ENCODE results near the gene HOXB7. TPM values are rescaled to one million over a fixed set of nuclear protein-coding genes. Genes with fewer than 3 reads are reported as not detected.

HOXB7 gene
- total RNA-seq, 1 experiment from 2014 or later, result not detected

GRCh38 chr17:48601539-48602425 is 9.0 kb downstream of the HOXB7 start:
- Histone ChIP-seq H3K56ac (ENCODE audit: insufficient read length, low read depth, low read length) (no peak overlapping the region), H3K9ac (ENCODE audit: extremely low read depth, insufficient read length, low read length) (no peak overlapping the region), H3K9me3 (ENCODE audit: control insufficient read depth, low read depth, low read length) (no peaks in the 10 kb centered on the region), H4K8ac (replicated peaks; ENCODE audit: insufficient read length, low read depth, low read length) (no peak overlapping the region), H2BK20ac (ENCODE audit: low read depth, low read length, poor library complexity, severe bottlenecking) (no peak overlapping the region), H3K23me2 (ENCODE audit: insufficient read length, low read depth, low read length, poor library complexity, severe bottlenecking) (no peaks in the 10 kb centered on the region), H4K91ac (ENCODE audit: insufficient read length, low read depth, low read length) (no peak overlapping the region), H3K23ac (ENCODE audit: insufficient read length, low read depth, low read length) (no peak overlapping the region), H2AK5ac (ENCODE audit: insufficient read length, low read length) (no peak overlapping the region), H3K79me1 (ENCODE audit: insufficient read depth, low read depth, low read length, poor library complexity, severe bottlenecking) (no peaks in the 10 kb centered on the region), H3T11ph (ENCODE audit: low read length) (no peak overlapping the region), H3K4me1 (ENCODE audit: insufficient read depth, low read length) (no peaks in the 10 kb centered on the region), H4K20me1 (ENCODE audit: control insufficient read depth, insufficient read depth, insufficient read length) (no peaks in the 10 kb centered on the region), H3K14ac (ENCODE audit: insufficient read depth, low read length) (no peak overlapping the region), H2AFZ (ENCODE audit: low read length) (no peak overlapping the region), H3K18ac (ENCODE audit: insufficient read length, low read depth, low read length) (no peak overlapping the region), H3K27ac (ENCODE audit: insufficient read length, low read depth, low read length) (no peak overlapping the region), H3K4ac (ENCODE audit: low read depth, low read length) (no peak overlapping the region), H2BK15ac (ENCODE audit: low read depth, low read length) (no peak overlapping the region), H2BK5ac (ENCODE audit: insufficient read length, low read length) (no peak overlapping the region), H2BK120ac (ENCODE audit: low read depth, low read length, poor library complexity, severe bottlenecking) (no peak overlapping the region), H3K4me2 (ENCODE audit: insufficient read depth, insufficient read length, low read length) (no peak overlapping the region), H4K5ac (ENCODE audit: insufficient read length, low read depth, low read length) (no peak overlapping the region), H3K79me2 (ENCODE audit: insufficient read depth, low read length) (no peaks in the 10 kb centered on the region), H2BK12ac (ENCODE audit: insufficient read length, low read depth, low read length) (no peak overlapping the region), H3K27me3 (ENCODE audit: insufficient read depth, low read length) (peaks cover 100% of the 10 kb centered on the region)
- no peak for TF ChIP-seq CTCF (conservative IDR thresholded peaks at IDR 0.05)
- Mint-ChIP-seq H3K4me1 (peaks cover 3 to 12% of the 10 kb centered on the region in 2 experiments; a peak in 3 of 4 replicates), H3K9me3 (peaks cover 0 to 17% of the 10 kb centered on the region in 2 experiments; a peak in 3 of 5 replicates), H3K4me3 (no peak overlapping the region), H3K27ac (no peak overlapping the region), H3K36me3 (ENCODE audit: insufficient read depth in 1 of 3, low read depth in 3 of 3) (no peaks in the 10 kb centered on the region), H3K27me3 (ENCODE audit: low read depth) (peaks cover 100% of the 10 kb centered on the region)
- no peak for DNase-seq
- no CpG with 5 or more reads among the region's 35 CpGs for WGBS (ENCODE audit: extremely low coverage, insufficient read length, low lambda C conversion rate)

All from H9 (cell line).